ENCODE measurements around the gene KLF2. TPM values are rescaled to one million over a fixed set of nuclear protein-coding genes. Genes with fewer than 3 reads are reported as not detected.

The KLF2 gene
- total RNA-seq, 4 donors from 2014 or later = 64.9 to 74.1 (median 68.5) TPM

DNA sequence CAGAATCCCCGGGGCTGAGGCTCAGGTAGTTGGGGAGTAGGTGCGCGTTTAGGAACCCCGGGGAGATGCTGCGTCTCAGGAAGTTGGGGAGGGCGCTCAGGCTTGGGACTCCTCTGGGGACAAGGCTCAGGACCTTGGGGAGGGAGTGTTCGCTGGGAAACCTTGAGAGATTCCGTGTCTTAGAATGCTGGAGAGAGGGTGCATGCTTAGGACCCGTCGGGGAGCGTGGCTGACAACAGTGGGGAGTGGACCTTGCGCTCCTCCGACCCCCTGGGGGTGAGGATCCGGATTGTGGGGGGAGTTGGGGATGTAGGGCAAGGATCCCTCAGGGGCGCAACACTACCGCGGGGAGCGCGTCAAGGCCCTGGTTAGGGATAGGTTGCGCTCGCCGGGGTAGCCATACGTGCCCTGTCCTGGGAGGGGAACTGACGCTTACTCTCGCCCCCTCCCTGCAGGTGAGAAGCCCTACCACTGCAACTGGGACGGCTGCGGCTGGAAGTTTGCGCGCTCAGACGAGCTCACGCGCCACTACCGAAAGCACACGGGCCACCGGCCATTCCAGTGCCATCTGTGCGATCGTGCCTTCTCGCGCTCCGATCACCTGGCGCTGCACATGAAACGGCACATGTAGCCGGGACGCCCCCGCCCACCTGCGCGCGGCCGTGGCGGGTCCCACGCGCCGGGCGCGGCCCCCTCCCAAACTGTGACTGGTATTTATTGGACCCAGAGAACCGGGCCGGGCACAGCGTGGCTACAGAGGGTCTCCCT is 2.0 kb downstream of the KLF2 start:
- H3K4me3 ChIP-seq = peak overlapping the region; percentile 78 to 98 (median 84)
- DNase-seq (ENCODE audit: extremely low spot score) = no peak
- peaks cover 11 to 42% (median 29%) of the 10 kb centered on the region in 4 donors for H3K36me3 ChIP-seq
- 58% methylated on average over 57 of the region's 58 CpGs for WGBS
- intact Hi-C loops (cut with DNase I) = loop anchor here (5.0 kb wide), 2 partner anchors 44 to 56 kb away; no protein-coding TSS in a partner anchor
- H3K27ac ChIP-seq (replicated peaks in 1 of 4) = peak overlapping the region; percentile 97 to 99 (median 98)
- peaks cover 0 to 6% (median 0%) of the 10 kb centered on the region in 4 donors for H3K27me3 ChIP-seq
- peaks cover 22 to 60% (median 51%) of the 10 kb centered on the region in 4 donors for H3K4me1 ChIP-seq
- no peak for TF ChIP-seq CTCF (IDR thresholded peaks at IDR 0.05)
- peak; percentile 62 to 89 for TF ChIP-seq POLR2AphosphoS5 (IDR thresholded peaks at IDR 0.05)
- TF ChIP-seq EP300 (IDR thresholded peaks at IDR 0.05) = no peak
- no peaks in the 10 kb centered on the region for H3K9me3 ChIP-seq

DNA sequence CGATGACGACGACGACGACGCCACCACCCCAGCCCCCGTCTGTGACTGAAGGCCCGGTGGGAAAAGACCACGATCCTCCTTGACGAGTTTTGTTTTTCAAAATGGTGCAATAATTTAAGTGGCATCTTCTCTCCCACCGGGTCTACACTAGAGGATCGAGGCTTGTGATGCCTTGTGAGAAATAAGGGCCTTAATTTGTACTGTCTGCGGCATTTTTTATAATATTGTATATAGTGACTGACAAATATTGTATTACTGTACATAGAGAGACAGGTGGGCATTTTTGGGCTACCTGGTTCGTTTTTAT is 2.5 kb downstream of the KLF2 start:
- DNase-seq (ENCODE audit: extremely low spot score) = no peak

DNA sequence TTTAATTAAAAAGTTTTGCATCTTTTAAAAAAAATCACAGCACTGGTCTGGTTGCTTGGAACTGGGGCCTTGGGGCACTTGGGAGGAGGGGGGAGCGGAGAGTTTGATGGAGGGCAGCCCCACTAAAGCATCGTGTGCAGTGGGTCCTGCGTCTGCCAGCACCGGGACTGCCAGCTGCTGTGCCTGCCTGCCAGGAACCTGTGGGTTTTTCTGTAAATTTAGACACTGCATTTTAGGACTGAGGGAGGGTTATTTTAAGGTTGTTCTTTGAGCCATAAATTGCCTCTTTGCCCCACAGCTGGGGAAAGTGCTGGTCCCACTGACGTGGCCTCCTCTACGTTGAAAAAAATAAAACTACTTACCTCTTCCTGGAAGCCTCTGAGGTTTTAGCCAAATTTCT is 2.9 kb downstream of the KLF2 start:
- peaks cover 0 to 6% (median 0%) of the 10 kb centered on the region in 4 donors for H3K27me3 ChIP-seq
- no peaks in the 10 kb centered on the region for H3K9me3 ChIP-seq
- TF ChIP-seq CTCF (IDR thresholded peaks at IDR 0.05) (no peak), POLR2AphosphoS5 (IDR thresholded peaks at IDR 0.05) (peak in 1 of 2 donors; percentile 1), EP300 (IDR thresholded peaks at IDR 0.05) (peak; percentile 16)
- H3K27ac ChIP-seq (replicated peaks in 1 of 4) = peak overlapping the region; percentile 97 to 99 (median 98)
- H3K4me1 ChIP-seq = peaks cover 27 to 62% (median 58%) of the 10 kb centered on the region in 4 donors
- H3K36me3 ChIP-seq = peaks cover 11 to 42% (median 29%) of the 10 kb centered on the region in 4 donors
- no peak for DNase-seq (ENCODE audit: extremely low spot score)
- intact Hi-C loops (cut with DNase I) = loop anchor here (5.0 kb wide), 2 partner anchors 45 to 55 kb away; no protein-coding TSS in a partner anchor
- WGBS = 37% methylated on average over 6 of the region's 6 CpGs
- peak overlapping the region; percentile 78 to 98 (median 84) for H3K4me3 ChIP-seq

More for the DNA sequence above, 2.5 kb downstream of the KLF2 start:
- Histone ChIP-seq H3K4me3 (peak overlapping the region; percentile 78 to 98 (median 84)), H3K27ac (replicated peaks in 1 of 4) (peak overlapping the region; percentile 97 to 99 (median 98)), H3K4me1 (peaks cover 27 to 62% (median 57%) of the 10 kb centered on the region in 4 donors), H3K36me3 (peaks cover 11 to 42% (median 29%) of the 10 kb centered on the region in 4 donors), H3K27me3 (peaks cover 0 to 6% (median 0%) of the 10 kb centered on the region in 4 donors), H3K9me3 (no peaks in the 10 kb centered on the region)
- no peak for TF ChIP-seq EP300 (IDR thresholded peaks at IDR 0.05)
- intact Hi-C loops (cut with DNase I) = loop anchor here (5.0 kb wide), 2 partner anchors 45 to 55 kb away; no protein-coding TSS in a partner anchor
- 60% methylated on average over 14 of the region's 14 CpGs for WGBS

GRCh38 chr19:16327911-16328823 is 3.5 kb downstream of the KLF2 start:
- intact Hi-C loops (cut with DNase I) = loop anchor here (5.0 kb wide), 2 partner anchors 46 to 54 kb away; no protein-coding TSS in a partner anchor
- peak overlapping the region; percentile 97 to 99 (median 98) for H3K27ac ChIP-seq (replicated peaks in 1 of 4)
- TF ChIP-seq POLR2A (IDR thresholded peaks at IDR 0.05; ENCODE audit: low read depth) (peak; percentile 5), POLR2AphosphoS5 (IDR thresholded peaks at IDR 0.05) (peak; percentile 91 to 93), EP300 (IDR thresholded peaks at IDR 0.05) (peak; percentile 51), CTCF (IDR thresholded peaks at IDR 0.05) (no peak)
- WGBS = 30% methylated on average over 19 of the region's 20 CpGs
- peaks cover 0 to 6% (median 0%) of the 10 kb centered on the region in 4 donors for H3K27me3 ChIP-seq
- peak overlapping the region; percentile 78 to 98 (median 84) for H3K4me3 ChIP-seq
- H3K36me3 ChIP-seq = peaks cover 11 to 42% (median 29%) of the 10 kb centered on the region in 4 donors
- DNase-seq (ENCODE audit: extremely low spot score) = peak; percentile 98
- H3K9me3 ChIP-seq = no peaks in the 10 kb centered on the region
- peaks cover 27 to 62% (median 58%) of the 10 kb centered on the region in 4 donors for H3K4me1 ChIP-seq
